ENCODE results near the gene CDKL1.

- TF ChIP-seq CTCF (conservative IDR thresholded peaks at IDR 0.05 in 1 of 2, IDR thresholded peaks at IDR 0.05 in 1 of 2; ENCODE audit: extremely low read depth in 1 of 2, insufficient read depth in 1 of 2, low read depth in 1 of 2, low read length in 2 of 2) = no peak
- TF ChIP-seq EZH2 (IDR thresholded peaks at IDR 0.05; ENCODE audit: borderline replicate concordance, low read length) = no peak
Measured at GRCh38 chr14:50333014-50333509, 63.6 kb downstream of the CDKL1 start.

Measured in mammary epithelial cell (primary cell).